IMR-90 (cell line): Measurements from ENCODE around the gene BNIP2. TPM values are rescaled to one million over a fixed set of nuclear protein-coding genes. Genes with fewer than 3 reads are reported as not detected.
A peak's percentile ranks its signal among the peaks of the same experiment; 100 is the strongest.

Experiments used
- ATAC-seq: fragments of 200-7000 bp; cut with Tn5 transposase; 2 replicates; pipeline ENCODE4 v1.9.1; 2020; ENCODE audit warnings: low read depth, mild to moderate bottlenecking, moderate library complexity
- BruUV-seq: library from RNA; stranded (reverse); fragments of 400-500 nt; replicated peaks from 2 replicates; lab custom pipeline; 2021; lab: Mats Ljungman, UMichigan
- CTCF ChIA-PET: fragments of 300-600 bp; formaldehyde crosslinking; extraction: SDS; loops from one replicate; lab custom pipeline; 2021; ENCODE audit warnings: antibody characterized with exemption; lab: Yijun Ruan, JAX
- POLR2A ChIA-PET: fragments of 300-600 bp; sonication (Branson Sonifier 250); formaldehyde crosslinking; loops from one replicate; lab custom pipeline; 2022; ENCODE audit warnings: antibody characterized with exemption; ENCODE audit not compliant: unreplicated experiment; lab: Charles Lee
- DNase-seq: peaks from one replicate; pipeline ENCODE4 v3.0.0; 2013
- H2AFZ ChIP-seq: replicated peaks from 2 replicates; pipeline ENCODE3; 2013; ENCODE audit warnings: low read length, mild to moderate bottlenecking; ENCODE audit not compliant: poor library complexity
- H2AK5ac ChIP-seq: 2 replicates; pipeline ENCODE4 v1.6.1; 2013; ENCODE audit warnings: low read depth, low read length, inconsistent platforms
- H2AK9ac ChIP-seq: replicated peaks from 2 replicates; pipeline ENCODE3; 2013; ENCODE audit warnings: mild to moderate bottlenecking, low read depth, low read length, moderate library complexity; ENCODE audit not compliant: poor library complexity
- H2BK120ac ChIP-seq: 2 replicates; pipeline ENCODE4 v1.6.1; 2013; ENCODE audit warnings: low read depth, low read length, inconsistent platforms
- H2BK15ac ChIP-seq: 3 replicates; pipeline ENCODE4 v1.6.1; 2013; ENCODE audit warnings: low read depth, low read length, inconsistent platforms
- H2BK20ac ChIP-seq: 2 replicates; pipeline ENCODE4 v1.6.1; 2013; ENCODE audit warnings: low read depth, mild to moderate bottlenecking, inconsistent platforms, low read length, moderate library complexity
- H2BK5ac ChIP-seq: 2 replicates; pipeline ENCODE4 v1.6.1; 2013; ENCODE audit warnings: mild to moderate bottlenecking, low read depth, low read length, inconsistent platforms; ENCODE audit not compliant: poor library complexity, severe bottlenecking
- H3K14ac ChIP-seq: replicated peaks from 2 replicates; pipeline ENCODE4 v1.6.1; 2013; ENCODE audit warnings: low read depth, low read length, inconsistent platforms
- H3K18ac ChIP-seq: 2 replicates; pipeline ENCODE4 v1.6.1; 2013; ENCODE audit warnings: low read depth, low read length, control low read depth
- H3K23ac ChIP-seq: 2 replicates; pipeline ENCODE4 v1.6.1; 2013; ENCODE audit warnings: low read depth, low read length, inconsistent platforms
- H3K27ac ChIP-seq: 2 replicates; pipeline ENCODE4 v1.5.1; 2013; ENCODE audit warnings: mild to moderate bottlenecking, control low read depth, low read length; ENCODE audit not compliant: insufficient read depth
- H3K27me3 ChIP-seq: 2 replicates; pipeline ENCODE4 v1.6.1; 2013; ENCODE audit warnings: low read length; ENCODE audit not compliant: control insufficient read depth, insufficient read depth
- H3K36me3 ChIP-seq: 2 replicates; pipeline ENCODE4 v1.6.1; 2013; ENCODE audit warnings: low read length, mixed read lengths; ENCODE audit not compliant: control insufficient read depth, insufficient read depth
- H3K4ac ChIP-seq: 2 replicates; pipeline ENCODE4 v1.6.1; 2013; ENCODE audit warnings: low read depth, low read length, inconsistent platforms
- H3K4me1 ChIP-seq: 2 replicates; pipeline ENCODE4 v1.6.1; 2013; ENCODE audit warnings: low read length, mixed read lengths; ENCODE audit not compliant: control insufficient read depth, insufficient read depth
- H3K4me2 ChIP-seq: 2 replicates; pipeline ENCODE4 v1.6.1; 2013; ENCODE audit warnings: low read depth, mild to moderate bottlenecking, control low read depth, low read length, moderate library complexity
- H3K4me3 ChIP-seq: 2 replicates; pipeline ENCODE4 v1.5.1; 2013; ENCODE audit warnings: low read depth, mild to moderate bottlenecking, control low read depth, low read length, moderate library complexity; ENCODE audit not compliant: insufficient read depth
- H3K56ac ChIP-seq: 2 replicates; pipeline ENCODE4 v1.6.1; 2013; ENCODE audit warnings: low read length, inconsistent platforms; ENCODE audit not compliant: insufficient read depth; ENCODE audit errors: extremely low read depth
- H3K79me1 ChIP-seq, 2 experiments: 2 replicates each; pipeline ENCODE4 v1.6.1; 2013; ENCODE audit warnings: low read length in 2 of 2, inconsistent platforms in 1 of 2, low read depth in 1 of 2
- H3K9ac ChIP-seq: 2 replicates; pipeline ENCODE4 v1.6.1; 2013; ENCODE audit warnings: low read depth, low read length, control low read depth
- H3K9me1 ChIP-seq: 2 replicates; pipeline ENCODE4 v1.6.1; 2013; ENCODE audit warnings: low read length, inconsistent platforms; ENCODE audit not compliant: insufficient read depth
- H3K9me3 ChIP-seq: 2 replicates; pipeline ENCODE4 v1.6.1; 2013; ENCODE audit warnings: low read length; ENCODE audit not compliant: control insufficient read depth, insufficient read depth
- H4K20me1 ChIP-seq: 2 replicates; pipeline ENCODE4 v1.6.1; 2013; ENCODE audit warnings: low read length, inconsistent platforms; ENCODE audit not compliant: insufficient read depth
- H4K5ac ChIP-seq: 2 replicates; pipeline ENCODE4 v1.6.1; 2013; ENCODE audit warnings: mild to moderate bottlenecking, low read depth, low read length, control low read depth
- H4K8ac ChIP-seq, 2 experiments: 2 replicates each; pipeline ENCODE4 v1.6.1; 2013; ENCODE audit warnings: low read depth in 2 of 2, low read length in 2 of 2, control low read depth in 1 of 2, inconsistent platforms in 1 of 2
- H4K91ac ChIP-seq: 2 replicates; pipeline ENCODE4 v1.6.1; 2013; ENCODE audit warnings: low read depth, low read length, inconsistent platforms; ENCODE audit not compliant: insufficient read depth
- CHD1 ChIP-seq: IDR thresholded peaks from 2 replicates; pipeline ENCODE4 v1.6.1; 2012; ENCODE audit warnings: low read depth, low read length, improper control_type of control experiment
- MAFK ChIP-seq: IDR thresholded peaks from 2 replicates; pipeline ENCODE4 v1.6.1; 2012; ENCODE audit warnings: low read depth, low read length, improper control_type of control experiment
- NFE2L2 ChIP-seq: fragments of 150-350 bp; IDR thresholded peaks from 2 replicates; pipeline ENCODE4 v1.6.1; 2016; ENCODE audit warnings: low read depth, mild to moderate bottlenecking, low read length
- dilution Hi-C: fragments of 300-500 bp; cut with HindIII; formaldehyde crosslinking; loops from one replicate; pipeline ENCODE4 v1.14.3; 2018; ENCODE audit warnings: low sequenced_read_pairs; ENCODE audit not compliant: unreplicated experiment
- in situ Hi-C: fragments of 300-500 bp; cut with MboI; formaldehyde crosslinking; loops from 3 replicates; pipeline ENCODE4 v1.14.3; 2019; ENCODE audit warnings: low sequenced_read_pairs, inconsistent platforms, mixed read lengths
- intact Hi-C: fragments of 100-400 bp; cut with micrococcal nuclease; formaldehyde crosslinking; loops from 2 replicates; pipeline ENCODE4 v1.10.0; 2022
- polyA plus RNA-seq, 3 experiments: library from polyadenylated mRNA; depleted of rRNA; stranded (reverse); fragments of >200 nt; gene quantifications; 2 replicates each; pipeline ENCODE4 v1.2.3, GENCODE V29; 2012; ENCODE audit warnings: low replicate concordance in 1 of 3
- total RNA-seq: library from RNA; depleted of rRNA; stranded (reverse); fragments of >200 nt; gene quantifications from 2 replicates; pipeline ENCODE4 v1.2.3, GENCODE V29; 2012
- TF ChIP-seq, protein P1 (sequence below): conservative IDR thresholded peaks from 2 replicates; pipeline ENCODE4 v1.5.1; 2012; ENCODE audit warnings: mild to moderate bottlenecking, low read depth, low read length, improper control_type of control experiment

BNIP2 gene
- total and polyA plus RNA-seq, 2 of the 4 experiments (the other 2 are of a cell fraction), result 36.9 to 47.3 TPM

- intact Hi-C loops, result no loop called here
- ChIA-PET CTCF (interaction anchor here (0.9 kb wide), 1 partner anchor 11 kb away, joined by 3 read pairs; no protein-coding TSS in a partner anchor), POLR2A (no interaction called here)
- in situ Hi-C loops, result no loop called here
- Histone ChIP-seq H3K9me1 (no peaks in the 10 kb centered on the region), H4K5ac (no peak overlapping the region), H4K20me1 (no peaks in the 10 kb centered on the region), H3K23ac (no peak overlapping the region), H3K56ac (no peak overlapping the region), H3K18ac (no peak overlapping the region), H2BK20ac (no peak overlapping the region), H2AFZ (no peak overlapping the region), H3K4ac (no peak overlapping the region), H2AK9ac (no peak overlapping the region), H3K79me1 (no peaks in the 10 kb centered on the region), H3K4me1 (no peaks in the 10 kb centered on the region), H3K9ac (no peak overlapping the region), H3K4me2 (no peak overlapping the region), H3K9me3 (no peaks in the 10 kb centered on the region), H2AK5ac (no peak overlapping the region), H4K8ac (no peak overlapping the region), H3K27ac (no peak overlapping the region), H3K14ac (no peak overlapping the region), H2BK15ac (no peak overlapping the region), H3K27me3 (no peaks in the 10 kb centered on the region; the same call in 1 of the 2 replicates), H2BK5ac (no peak overlapping the region), H2BK120ac (no peak overlapping the region), H3K4me3 (no peak overlapping the region), H3K36me3 (no peaks in the 10 kb centered on the region), H4K91ac (no peak overlapping the region)
- TF ChIP-seq, protein P1, sequence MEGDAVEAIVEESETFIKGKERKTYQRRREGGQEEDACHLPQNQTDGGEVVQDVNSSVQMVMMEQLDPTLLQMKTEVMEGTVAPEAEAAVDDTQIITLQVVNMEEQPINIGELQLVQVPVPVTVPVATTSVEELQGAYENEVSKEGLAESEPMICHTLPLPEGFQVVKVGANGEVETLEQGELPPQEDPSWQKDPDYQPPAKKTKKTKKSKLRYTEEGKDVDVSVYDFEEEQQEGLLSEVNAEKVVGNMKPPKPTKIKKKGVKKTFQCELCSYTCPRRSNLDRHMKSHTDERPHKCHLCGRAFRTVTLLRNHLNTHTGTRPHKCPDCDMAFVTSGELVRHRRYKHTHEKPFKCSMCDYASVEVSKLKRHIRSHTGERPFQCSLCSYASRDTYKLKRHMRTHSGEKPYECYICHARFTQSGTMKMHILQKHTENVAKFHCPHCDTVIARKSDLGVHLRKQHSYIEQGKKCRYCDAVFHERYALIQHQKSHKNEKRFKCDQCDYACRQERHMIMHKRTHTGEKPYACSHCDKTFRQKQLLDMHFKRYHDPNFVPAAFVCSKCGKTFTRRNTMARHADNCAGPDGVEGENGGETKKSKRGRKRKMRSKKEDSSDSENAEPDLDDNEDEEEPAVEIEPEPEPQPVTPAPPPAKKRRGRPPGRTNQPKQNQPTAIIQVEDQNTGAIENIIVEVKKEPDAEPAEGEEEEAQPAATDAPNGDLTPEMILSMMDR, result no peak
- peak; percentile 73 for TF ChIP-seq NFE2L2
- no peak for TF ChIP-seq CHD1
- TF ChIP-seq MAFK, result 0 out of 2 replicates have a peak, but pooled peaks have one; percentile 16
- dilution Hi-C loops, result no loop called here
- DNase-seq (no peak), ATAC-seq (no peak)
- no TSS peak for BruUV-seq
Measured at GRCh38 chr15:59702351-59702750, 13.2 kb upstream of the BNIP2 start.
